Mammary epithelial cell (primary cell): ENCODE measurements around the gene TMEM218.

Experiments used
- EZH2 ChIP-seq: IDR thresholded peaks from 2 replicates; pipeline ENCODE4 v1.6.1; 2012; ENCODE audit warnings: low read length, inconsistent platforms, borderline replicate concordance
- TF ChIP-seq, protein P1 (sequence below), 2 donors: IDR thresholded peaks in 1 of 2; conservative IDR thresholded peaks in 1 of 2; 2 replicates each; pipeline ENCODE4 v1.5.1; 2011 to 2012; ENCODE audit warnings: inconsistent platforms in 2 of 2, low read length in 2 of 2, mild to moderate bottlenecking in 2 of 2, control low read depth in 1 of 2, low read depth in 1 of 2; ENCODE audit not compliant: insufficient read depth in 1 of 2; ENCODE audit errors: extremely low read depth in 1 of 2

- TF ChIP-seq EZH2 = no peak
- TF ChIP-seq, protein P1, sequence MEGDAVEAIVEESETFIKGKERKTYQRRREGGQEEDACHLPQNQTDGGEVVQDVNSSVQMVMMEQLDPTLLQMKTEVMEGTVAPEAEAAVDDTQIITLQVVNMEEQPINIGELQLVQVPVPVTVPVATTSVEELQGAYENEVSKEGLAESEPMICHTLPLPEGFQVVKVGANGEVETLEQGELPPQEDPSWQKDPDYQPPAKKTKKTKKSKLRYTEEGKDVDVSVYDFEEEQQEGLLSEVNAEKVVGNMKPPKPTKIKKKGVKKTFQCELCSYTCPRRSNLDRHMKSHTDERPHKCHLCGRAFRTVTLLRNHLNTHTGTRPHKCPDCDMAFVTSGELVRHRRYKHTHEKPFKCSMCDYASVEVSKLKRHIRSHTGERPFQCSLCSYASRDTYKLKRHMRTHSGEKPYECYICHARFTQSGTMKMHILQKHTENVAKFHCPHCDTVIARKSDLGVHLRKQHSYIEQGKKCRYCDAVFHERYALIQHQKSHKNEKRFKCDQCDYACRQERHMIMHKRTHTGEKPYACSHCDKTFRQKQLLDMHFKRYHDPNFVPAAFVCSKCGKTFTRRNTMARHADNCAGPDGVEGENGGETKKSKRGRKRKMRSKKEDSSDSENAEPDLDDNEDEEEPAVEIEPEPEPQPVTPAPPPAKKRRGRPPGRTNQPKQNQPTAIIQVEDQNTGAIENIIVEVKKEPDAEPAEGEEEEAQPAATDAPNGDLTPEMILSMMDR (conservative IDR thresholded peaks at IDR 0.05 in 1 of 2, IDR thresholded peaks at IDR 0.05 in 1 of 2; ENCODE audit: extremely low read depth in 1 of 2, insufficient read depth in 1 of 2, low read depth in 1 of 2, low read length in 2 of 2) = no peak
These were observed 6.0 kb upstream of the TMEM218 start for GRCh38 chr11:125117429-125117828.
